ENCODE measurements around the gene SUFU.

DNA sequence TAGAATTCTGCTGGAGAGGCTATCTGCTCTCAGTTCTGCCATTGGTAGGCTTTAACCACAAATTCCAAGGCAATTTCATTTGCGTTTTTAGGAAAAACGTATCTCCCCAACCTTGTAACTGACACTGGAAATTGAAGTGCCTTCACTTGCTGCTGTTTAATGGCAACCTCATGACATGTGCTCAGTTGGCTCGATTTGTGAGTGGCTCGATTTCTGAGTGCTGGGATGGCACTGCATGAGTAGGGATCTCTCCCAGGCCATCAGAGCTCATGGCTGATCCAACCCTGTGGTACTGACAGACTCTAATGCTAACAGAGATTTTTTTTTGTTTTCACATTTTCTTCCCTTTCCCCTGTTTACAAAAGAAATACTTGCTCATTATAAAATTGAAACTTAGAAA is 56.0 kb downstream of the SUFU start:
- TF ChIP-seq YY1 (IDR thresholded peaks at IDR 0.05; ENCODE audit: insufficient read depth, insufficient read length) (no peak), ZNF274 (IDR thresholded peaks at IDR 0.05; ENCODE audit: low read depth, low read length) (no peak), SUZ12 (IDR thresholded peaks at IDR 0.05; ENCODE audit: extremely low read depth, insufficient read depth, insufficient read length) (no peak)
